ENCODE data around the gene CCL27. TPM values are rescaled to one million over a fixed set of nuclear protein-coding genes. Genes with fewer than 3 reads are reported as not detected.

The CCL27 gene
- total and polyA plus RNA-seq, 4 donors, result 0.66 to 1.0 (median 1.0) TPM; not detected in 1

GRCh38 chr9:34685591-34685990 is 23.1 kb upstream of the CCL27 start:
- H3K4me3 ChIP-seq (ENCODE audit: low read depth, low read length), result no peak overlapping the region
- H3K27ac ChIP-seq (ENCODE audit: low read depth, low read length), result no peak overlapping the region
- H3K27me3 ChIP-seq (ENCODE audit: control insufficient read depth, insufficient read depth, low read length), result no peaks in the 10 kb centered on the region
- H3K36me3 ChIP-seq (ENCODE audit: control insufficient read depth, insufficient read depth, low read length), result no peaks in the 10 kb centered on the region
- H3K4me1 ChIP-seq (ENCODE audit: control insufficient read depth, insufficient read depth, low read length), result no peaks in the 10 kb centered on the region
- H3K9me3 ChIP-seq (ENCODE audit: control insufficient read depth, insufficient read depth, low read length), result no peaks in the 10 kb centered on the region
- WGBS (ENCODE audit: insufficient coverage), result 93% methylated on average over 2 of the region's 4 CpGs
- no peak for DNase-seq (ENCODE audit: low read depth in 4 of 6, low spot score in 6 of 6)

- DNase-seq (ENCODE audit: low read depth in 4 of 6, low spot score in 6 of 6), result no peak
- Histone ChIP-seq H3K4me1 (ENCODE audit: control insufficient read depth, insufficient read depth, low read length) (no peaks in the 10 kb centered on the region), H3K27ac (ENCODE audit: low read depth, low read length) (no peak overlapping the region), H3K9me3 (ENCODE audit: control insufficient read depth, insufficient read depth, low read length) (no peaks in the 10 kb centered on the region), H3K27me3 (ENCODE audit: control insufficient read depth, insufficient read depth, low read length) (no peaks in the 10 kb centered on the region), H3K36me3 (ENCODE audit: control insufficient read depth, insufficient read depth, low read length) (no peaks in the 10 kb centered on the region), H3K4me3 (ENCODE audit: low read depth, low read length) (no peak overlapping the region)
- WGBS (ENCODE audit: insufficient coverage), result 100% methylated on average over 2 of the region's 4 CpGs
These were observed 22.4 kb upstream of the CCL27 start for GRCh38 chr9:34684816-34685215.

DNA sequence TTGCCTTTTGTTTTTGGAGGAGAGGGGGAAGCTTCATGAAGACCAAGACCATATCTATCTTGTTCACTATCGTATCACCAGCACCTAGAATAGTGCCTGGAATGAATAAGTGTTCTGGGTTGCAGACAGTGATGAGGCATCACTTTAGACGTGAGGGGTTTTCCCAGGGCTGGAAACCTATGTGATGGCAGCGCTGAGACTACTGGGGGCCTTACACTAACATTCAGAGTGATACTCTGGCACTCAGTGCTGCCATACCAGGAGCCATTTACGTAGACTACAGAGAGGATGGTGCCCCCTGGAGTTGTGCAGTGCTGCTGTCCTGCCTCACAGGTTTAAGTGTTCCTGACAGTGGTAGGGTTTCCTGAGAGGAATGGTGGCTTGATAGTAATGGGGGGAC is 21.7 kb upstream of the CCL27 start:
- no peak for DNase-seq (ENCODE audit: low read depth in 4 of 6, low spot score in 6 of 6)
- Histone ChIP-seq H3K4me1 (ENCODE audit: control insufficient read depth, insufficient read depth, low read length) (no peaks in the 10 kb centered on the region), H3K9me3 (ENCODE audit: control insufficient read depth, insufficient read depth, low read length) (no peaks in the 10 kb centered on the region), H3K36me3 (ENCODE audit: control insufficient read depth, insufficient read depth, low read length) (no peaks in the 10 kb centered on the region), H3K4me3 (ENCODE audit: low read depth, low read length) (no peak overlapping the region), H3K27me3 (ENCODE audit: control insufficient read depth, insufficient read depth, low read length) (no peaks in the 10 kb centered on the region), H3K27ac (ENCODE audit: low read depth, low read length) (no peak overlapping the region)
- WGBS (ENCODE audit: insufficient coverage), result 81% methylated on average over 2 of the region's 4 CpGs

- Histone ChIP-seq H3K27me3 (ENCODE audit: control insufficient read depth, insufficient read depth, low read length) (no peaks in the 10 kb centered on the region), H3K4me1 (ENCODE audit: control insufficient read depth, insufficient read depth, low read length) (no peaks in the 10 kb centered on the region), H3K4me3 (ENCODE audit: low read depth, low read length) (no peak overlapping the region), H3K27ac (ENCODE audit: low read depth, low read length) (no peak overlapping the region), H3K36me3 (ENCODE audit: control insufficient read depth, insufficient read depth, low read length) (no peaks in the 10 kb centered on the region), H3K9me3 (ENCODE audit: control insufficient read depth, insufficient read depth, low read length) (no peaks in the 10 kb centered on the region)
- DNase-seq (ENCODE audit: low read depth in 4 of 6, low spot score in 6 of 6), result no peak
- 100% methylated on average over 2 of the region's 2 CpGs for WGBS (ENCODE audit: insufficient coverage)
These were observed 13.4 kb upstream of the CCL27 start for GRCh38 chr9:34675869-34676268.

GRCh38 chr9:34675048-34675714 is 12.7 kb upstream of the CCL27 start:
- Histone ChIP-seq H3K27me3 (ENCODE audit: control insufficient read depth, insufficient read depth, low read length) (no peaks in the 10 kb centered on the region), H3K27ac (ENCODE audit: low read depth, low read length) (no peak overlapping the region), H3K4me1 (ENCODE audit: control insufficient read depth, insufficient read depth, low read length) (no peaks in the 10 kb centered on the region), H3K36me3 (ENCODE audit: control insufficient read depth, insufficient read depth, low read length) (no peaks in the 10 kb centered on the region), H3K4me3 (ENCODE audit: low read depth, low read length) (no peak overlapping the region), H3K9me3 (ENCODE audit: control insufficient read depth, insufficient read depth, low read length) (no peaks in the 10 kb centered on the region)
- WGBS (ENCODE audit: insufficient coverage), result 14% methylated on average over 8 of the region's 10 CpGs
- DNase-seq (ENCODE audit: low read depth in 4 of 6, low spot score in 6 of 6), result peak in 2 of 6 donors; percentile 49 to 77

- DNase-seq (ENCODE audit: low read depth in 4 of 6, low spot score in 6 of 6), result no peak
- no peaks in the 10 kb centered on the region for H3K27me3 ChIP-seq (ENCODE audit: control insufficient read depth, insufficient read depth, low read length)
- no peak overlapping the region for H3K4me3 ChIP-seq (ENCODE audit: low read depth, low read length)
- H3K9me3 ChIP-seq (ENCODE audit: control insufficient read depth, insufficient read depth, low read length), result no peaks in the 10 kb centered on the region
- H3K36me3 ChIP-seq (ENCODE audit: control insufficient read depth, insufficient read depth, low read length), result no peaks in the 10 kb centered on the region
- WGBS (ENCODE audit: insufficient coverage), result 60% methylated on average over 1 of the region's 3 CpGs
- H3K27ac ChIP-seq (ENCODE audit: low read depth, low read length), result no peak overlapping the region
- no peaks in the 10 kb centered on the region for H3K4me1 ChIP-seq (ENCODE audit: control insufficient read depth, insufficient read depth, low read length)
These were observed 12.0 kb upstream of the CCL27 start for GRCh38 chr9:34674440-34674839.

- no peaks in the 10 kb centered on the region for H3K9me3 ChIP-seq (ENCODE audit: control insufficient read depth, insufficient read depth, low read length)
- no peak for DNase-seq (ENCODE audit: low read depth in 4 of 6, low spot score in 6 of 6)
- H3K36me3 ChIP-seq (ENCODE audit: control insufficient read depth, insufficient read depth, low read length), result no peaks in the 10 kb centered on the region
- H3K27ac ChIP-seq (ENCODE audit: low read depth, low read length), result no peak overlapping the region
- H3K4me3 ChIP-seq (ENCODE audit: low read depth, low read length), result no peak overlapping the region
- no peaks in the 10 kb centered on the region for H3K27me3 ChIP-seq (ENCODE audit: control insufficient read depth, insufficient read depth, low read length)
- no CpG with 5 or more reads among the region's 1 CpG for WGBS (ENCODE audit: insufficient coverage)
- peaks cover 3% of the 10 kb centered on the region for H3K4me1 ChIP-seq (ENCODE audit: control insufficient read depth, insufficient read depth, low read length)
These were observed 8.8 kb upstream of the CCL27 start for GRCh38 chr9:34671307-34671706.

DNA sequence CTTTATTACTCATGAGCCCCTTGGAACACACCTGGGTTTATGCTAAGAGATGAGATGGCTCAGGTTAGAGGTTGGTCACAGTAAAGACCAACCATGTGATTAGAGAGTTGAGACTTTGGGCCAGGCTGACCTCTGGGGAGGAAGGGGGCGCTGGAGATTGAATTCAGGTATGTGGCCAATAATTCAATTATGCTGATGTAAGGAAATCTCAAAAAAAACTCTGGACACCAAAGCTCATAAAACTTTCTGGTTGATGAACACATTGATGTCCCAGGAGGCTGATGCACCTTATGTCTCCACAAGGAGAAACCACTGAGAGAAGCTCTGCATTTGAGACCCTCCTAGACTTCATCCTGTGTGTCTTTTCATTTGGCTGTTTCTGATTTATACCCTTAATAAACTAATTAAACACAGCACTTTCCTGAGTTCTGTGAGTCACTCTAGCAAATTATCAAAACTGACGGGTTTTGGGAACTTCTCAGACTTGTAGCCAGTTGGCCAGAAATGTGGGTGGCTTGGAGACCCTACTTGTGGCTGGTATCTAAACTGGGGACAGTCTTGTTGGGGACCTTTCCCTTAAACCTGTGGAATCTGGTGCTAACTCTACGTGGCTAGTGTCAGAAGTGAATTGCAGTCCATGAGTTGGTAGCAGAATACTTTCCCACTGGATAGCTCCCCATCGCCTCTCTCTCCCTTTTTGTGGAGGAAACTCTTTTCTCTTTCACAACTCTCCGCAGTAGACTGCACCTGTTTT is 7.5 kb upstream of the CCL27 start:
- Histone ChIP-seq H3K4me1 (ENCODE audit: control insufficient read depth, insufficient read depth, low read length) (peaks cover 13% of the 10 kb centered on the region), H3K9me3 (ENCODE audit: control insufficient read depth, insufficient read depth, low read length) (no peaks in the 10 kb centered on the region), H3K4me3 (ENCODE audit: low read depth, low read length) (no peak overlapping the region), H3K27me3 (ENCODE audit: control insufficient read depth, insufficient read depth, low read length) (no peaks in the 10 kb centered on the region), H3K27ac (ENCODE audit: low read depth, low read length) (no peak overlapping the region), H3K36me3 (ENCODE audit: control insufficient read depth, insufficient read depth, low read length) (no peaks in the 10 kb centered on the region)
- WGBS (ENCODE audit: insufficient coverage), result 93% methylated on average over 3 of the region's 5 CpGs
- no peak for DNase-seq (ENCODE audit: low read depth in 4 of 6, low spot score in 6 of 6)

- under 1% methylated on average over 37 of the region's 55 CpGs for WGBS (ENCODE audit: insufficient coverage)
These were observed 3.2 kb upstream of the CCL27 start for GRCh38 chr9:34665381-34666250.

More at GRCh38 chr9:34665381-34666250, 3.2 kb upstream of the CCL27 start:
- Histone ChIP-seq H3K4me3 (ENCODE audit: low read depth, low read length) (peak overlapping the region; percentile 98), H3K27me3 (ENCODE audit: control insufficient read depth, insufficient read depth, low read length) (no peaks in the 10 kb centered on the region), H3K27ac (ENCODE audit: low read depth, low read length) (peak overlapping the region; percentile 98), H3K9me3 (ENCODE audit: control insufficient read depth, insufficient read depth, low read length) (no peaks in the 10 kb centered on the region), H3K36me3 (ENCODE audit: control insufficient read depth, insufficient read depth, low read length) (peaks cover under 1% of the 10 kb centered on the region), H3K4me1 (ENCODE audit: control insufficient read depth, insufficient read depth, low read length) (peaks cover 23% of the 10 kb centered on the region)
- DNase-seq (ENCODE audit: low read depth in 4 of 6, low spot score in 6 of 6), result peak; percentile 86 to 99 (median 94)

All from spinal cord (tissue), 10 donors.